GM19238 (cell line): Measurements from ENCODE around the gene SCN4A.
A peak's percentile ranks its signal among the peaks of the same experiment; 100 is the strongest.

Experiments
- DNase-seq: peaks from one replicate; pipeline ENCODE4 v3.0.0; 2011; ENCODE audit warnings: low spot score; ENCODE audit not compliant: insufficient read length

The SCN4A gene

GRCh38 chr17:64001763-64002529 lies 29.2 kb upstream of the SCN4A start:
- no peak for DNase-seq

GRCh38 chr17:64001091-64001579 lies 28.4 kb upstream of the SCN4A start:
- no peak for DNase-seq

- DNase-seq: no peak
Observed at GRCh38 chr17:63999680-64000531, 27.2 kb upstream of the SCN4A start.

DNA sequence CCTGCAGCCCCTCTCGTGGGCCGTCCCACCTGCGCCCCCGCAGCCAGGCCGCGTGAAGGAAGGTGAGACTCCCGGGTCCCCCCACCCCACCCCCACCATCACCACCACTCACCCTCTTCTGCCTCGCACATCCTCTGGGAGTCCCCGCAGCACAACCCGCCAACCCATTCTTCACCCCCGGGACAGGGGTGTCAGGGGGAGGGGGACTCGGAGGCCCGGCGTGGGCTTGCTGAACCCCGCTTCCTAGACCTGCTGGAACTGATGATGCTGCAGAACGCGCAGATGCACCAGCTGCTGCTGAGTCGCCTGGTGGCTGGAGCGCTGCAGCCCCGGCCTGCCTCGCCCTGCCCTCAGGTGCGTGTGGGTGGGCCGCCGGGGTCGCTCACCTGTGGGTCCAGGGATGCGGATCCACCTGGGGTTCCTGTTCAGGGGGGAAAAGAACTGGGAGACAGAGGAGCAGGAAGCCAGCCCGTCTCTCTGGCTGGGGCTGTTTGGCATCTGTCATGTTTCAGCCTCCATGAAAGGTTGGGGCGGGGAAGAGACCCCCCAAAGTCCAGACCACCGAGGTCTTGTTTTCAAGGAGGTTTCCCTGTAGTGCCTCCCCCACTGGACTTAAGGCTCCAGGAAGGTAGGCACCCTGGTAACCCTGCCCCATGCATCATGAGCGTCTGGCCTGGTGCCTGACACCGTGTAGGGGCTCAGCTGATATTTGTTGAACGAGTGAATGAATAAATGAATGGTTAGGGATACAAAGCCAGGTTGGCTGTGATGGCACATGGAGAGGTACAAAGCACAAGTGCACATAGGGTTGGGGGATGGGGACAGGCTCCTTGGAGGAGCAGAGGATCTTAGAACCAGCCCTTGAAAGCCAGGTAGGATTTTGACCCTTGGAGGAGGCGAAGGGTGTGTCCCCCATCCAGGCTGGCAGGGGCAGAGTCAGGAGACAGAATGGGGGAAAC lies 26.3 kb upstream of the SCN4A start:
- DNase-seq: no peak

DNA sequence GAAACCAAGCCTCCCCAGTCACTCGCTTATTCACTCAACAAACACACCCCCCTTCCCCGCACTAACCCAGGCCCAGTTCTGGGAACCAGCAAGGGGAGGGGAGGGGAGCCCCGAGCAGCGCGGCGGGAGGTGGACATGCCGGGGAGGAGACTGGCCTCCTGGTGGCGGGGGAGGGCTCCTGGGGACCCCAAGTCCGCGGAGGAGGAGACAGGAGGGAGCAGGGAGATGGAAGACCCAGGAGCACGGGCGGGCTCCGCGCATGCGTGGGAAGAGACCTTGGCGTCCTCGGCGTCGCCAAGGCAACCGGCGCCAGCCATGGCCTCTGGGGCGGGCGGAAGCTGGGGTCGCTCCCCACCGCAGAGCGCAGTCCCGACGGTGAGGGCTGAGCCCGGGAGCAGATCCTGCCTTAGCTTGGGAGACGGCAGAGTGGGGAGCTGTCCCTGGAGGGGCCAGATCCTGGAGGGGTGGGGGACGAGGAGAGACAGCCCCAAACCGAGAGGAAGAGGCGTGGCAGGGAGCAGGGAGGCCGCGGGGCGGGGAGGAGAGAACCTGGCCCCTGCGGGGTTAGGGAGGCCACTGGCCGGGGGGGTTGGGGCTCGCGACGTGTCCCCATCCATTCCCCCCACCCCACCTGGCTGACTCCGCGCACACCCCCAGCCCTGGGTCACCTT lies 25.5 kb upstream of the SCN4A start, which contains the start of gene PRR29:
Gene PRR29, plus strand, starts transcription at position 302 of the 671 bp plus-strand sequence. Its CDS starts 14 bp downstream, at position 316.
- peak; percentile 87 for DNase-seq

- DNase-seq: no peak
Observed at GRCh38 chr17:63997341-63998048, 24.8 kb upstream of the SCN4A start.

- no peak for DNase-seq
Observed at GRCh38 chr17:63996430-63997182, 23.9 kb upstream of the SCN4A start.

- no peak for DNase-seq
Observed at GRCh38 chr17:63995626-63996025, 22.9 kb upstream of the SCN4A start.

DNA sequence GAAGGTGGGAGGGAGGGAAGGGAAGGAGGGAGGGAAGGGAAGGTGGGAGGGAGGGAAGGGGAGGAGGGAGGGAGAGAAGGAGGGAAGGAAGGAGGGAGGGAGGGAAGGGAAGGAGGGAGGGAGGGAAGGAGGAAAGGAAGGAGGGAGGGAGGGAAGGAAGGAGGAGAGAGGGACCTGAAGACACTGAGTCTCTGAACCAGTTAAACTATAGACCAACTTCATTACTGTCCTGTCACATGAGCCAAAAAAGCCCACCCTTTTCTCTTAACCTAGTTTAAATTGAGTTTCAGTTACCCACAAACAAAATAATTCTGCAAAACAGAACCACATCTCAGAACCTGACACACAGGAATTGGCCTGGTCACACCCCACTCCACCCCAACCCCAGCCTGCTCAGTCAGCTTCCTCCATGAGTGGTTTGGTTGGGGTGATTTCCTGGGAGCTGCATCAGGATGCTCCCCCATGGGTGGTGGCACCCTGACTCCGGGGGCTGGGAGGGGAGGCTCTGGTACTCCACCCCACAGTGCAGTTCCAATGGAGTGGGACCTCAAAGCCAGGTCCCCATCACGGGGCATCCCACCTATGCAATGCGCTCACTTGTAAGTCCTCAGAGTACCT lies 20.8 kb upstream of the SCN4A start:
- DNase-seq: no peak

GRCh38 chr17:63991611-63992010 lies 18.9 kb upstream of the SCN4A start:
- no peak for DNase-seq

DNA sequence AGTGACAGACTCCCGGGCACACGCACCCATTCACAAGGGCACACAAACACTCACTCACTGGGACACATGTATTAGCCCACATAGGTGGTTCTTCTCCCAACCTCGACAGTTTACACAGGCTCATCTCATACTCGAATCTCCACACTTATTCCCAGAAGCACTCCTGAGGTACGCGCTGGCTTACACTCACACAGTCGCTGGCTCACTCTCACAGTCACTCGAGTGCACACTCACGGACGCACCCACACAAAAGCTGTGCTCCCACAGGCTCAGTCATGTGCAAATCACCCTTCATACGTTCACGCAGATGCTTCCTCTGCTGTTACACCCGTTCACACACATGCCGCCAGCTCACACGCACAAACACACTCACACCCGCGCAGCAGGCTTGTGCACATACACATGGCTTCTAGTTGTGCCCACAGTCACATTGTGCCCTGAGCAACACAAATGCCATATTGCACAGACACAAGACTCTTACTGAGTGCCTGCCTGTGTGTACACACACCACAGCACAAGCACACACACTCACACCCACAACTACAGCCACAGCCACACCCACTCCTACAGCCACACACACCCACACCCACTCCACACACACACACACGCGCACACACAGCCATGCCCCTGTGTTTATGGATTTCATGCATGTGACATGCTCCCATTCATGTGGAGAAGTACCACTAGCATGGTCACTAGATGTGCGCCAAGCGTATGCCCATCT lies 17.1 kb upstream of the SCN4A start:
- no peak for DNase-seq

GRCh38 chr17:63988741-63989621 lies 16.3 kb upstream of the SCN4A start:
- no peak for DNase-seq

DNA sequence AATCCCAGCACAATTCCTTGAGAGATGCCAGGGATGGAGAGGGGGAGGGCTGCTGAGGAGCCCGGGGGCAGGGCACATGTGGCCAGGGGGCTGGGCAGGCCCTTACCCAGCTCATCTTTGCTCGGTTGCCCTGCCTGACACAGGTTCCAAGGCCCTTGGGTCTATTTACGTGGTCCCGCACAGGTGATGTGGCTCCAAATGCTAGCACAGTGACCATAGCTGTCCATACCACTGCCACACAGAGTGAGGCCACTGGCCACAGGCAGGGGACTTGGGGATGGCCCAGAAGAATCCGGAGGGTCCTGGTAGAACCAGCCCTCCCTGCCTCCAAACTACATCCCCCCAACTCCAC lies 15.4 kb upstream of the SCN4A start:
- DNase-seq: no peak

DNA sequence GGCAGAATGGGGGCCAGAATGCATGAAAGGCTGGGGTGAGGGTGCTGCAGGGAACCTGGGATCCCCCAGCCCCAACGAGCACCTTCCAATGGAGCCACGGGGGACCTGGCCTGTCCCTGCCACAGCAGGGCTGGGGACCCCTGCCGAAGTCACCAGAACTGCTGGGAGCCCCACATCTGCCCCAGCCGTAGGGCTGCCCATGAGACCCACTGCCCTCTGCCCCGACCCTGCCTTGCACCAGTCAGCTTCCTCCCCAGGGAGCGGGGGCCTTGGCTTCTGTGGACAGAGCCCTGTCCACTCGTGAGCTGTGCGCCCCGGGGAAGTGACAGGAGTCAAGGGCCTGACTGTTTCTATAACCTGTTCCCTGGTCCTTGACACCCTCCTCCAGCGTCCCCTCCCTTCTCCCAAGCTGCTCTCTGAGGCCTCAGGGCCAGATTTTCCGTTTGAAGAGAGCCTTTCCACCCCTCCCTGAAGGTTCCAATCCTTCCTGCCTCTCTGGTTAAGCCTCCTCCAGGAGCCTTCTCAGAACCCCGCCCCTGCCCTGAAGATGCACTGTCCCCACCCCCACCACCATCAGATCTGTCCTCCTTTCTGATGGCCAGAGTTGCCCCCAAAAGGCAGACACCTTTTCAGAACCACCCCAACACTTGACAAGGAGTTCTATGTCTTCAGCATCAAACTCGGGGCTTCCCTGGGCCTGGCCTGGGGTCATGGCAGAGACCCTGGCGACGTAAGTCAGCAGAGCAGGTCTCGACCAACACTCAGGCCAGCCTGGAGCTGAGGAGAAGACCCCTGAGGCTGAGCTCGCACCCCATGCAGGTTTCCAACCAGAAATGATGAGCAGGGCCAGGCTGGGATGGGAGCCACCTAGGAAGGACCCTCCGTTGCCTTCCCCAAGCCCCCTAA lies 14.8 kb upstream of the SCN4A start:
- no peak for DNase-seq

GRCh38 chr17:63986821-63987220 lies 14.1 kb upstream of the SCN4A start:
- no peak for DNase-seq
